BLaER1 treated with 17β-estradiol and CSF1 and Interleukin-3, amounts not matched to agents 10 nM and 100 nM (cell line): ENCODE data around the gene JPH3.
A peak's percentile ranks its signal among the peaks of the same experiment; 100 is the strongest.
"Not testable (repeated sequence)": the region's sequence is repeated elsewhere in the genome, so short reads cannot be mapped to it uniquely, and the experiment has no call there.

Experiments
- H3K27ac ChIP-seq, 11 experiments: shearing (Covaris generic); formaldehyde crosslinking; 2 replicates each; pipeline ENCODE4 v1.8.1; 2022
- H3K27me3 ChIP-seq, 11 experiments: shearing (Covaris generic); formaldehyde crosslinking; 2 replicates each; pipeline ENCODE4 v1.8.1; 2022
- H3K36me3 ChIP-seq, 11 experiments: shearing (Covaris generic); formaldehyde crosslinking; 2 replicates each; pipeline ENCODE4 v1.8.1; 2022
- H3K4me1 ChIP-seq, 10 experiments: shearing (Covaris generic); formaldehyde crosslinking; 2 replicates each; pipeline ENCODE4 v1.8.1; 2022
- H3K4me2 ChIP-seq, 11 experiments: shearing (Covaris generic); formaldehyde crosslinking; 2 replicates each; pipeline ENCODE4 v1.8.1; 2022
- H3K4me3 ChIP-seq, 10 experiments: shearing (Covaris generic); formaldehyde crosslinking; 2 replicates each; pipeline ENCODE4 v1.8.1; 2022
- H3K9ac ChIP-seq, 11 experiments: shearing (Covaris generic); formaldehyde crosslinking; 2 replicates each; pipeline ENCODE4 v1.8.1; 2022
- H3K9me3 ChIP-seq, 11 experiments: shearing (Covaris generic); formaldehyde crosslinking; replicated peaks in 1 of 11; 2 replicates each; pipeline ENCODE4 v1.8.1; 2022
- H4K20me1 ChIP-seq, 11 experiments: shearing (Covaris generic); formaldehyde crosslinking; 2 replicates each; pipeline ENCODE4 v1.8.1; 2022
- Cebpa-rat ChIP-seq, 11 experiments: shearing (Covaris generic); IDR thresholded peaks; 2 replicates each; pipeline ENCODE4 v1.8.1; 2022

The JPH3 gene

DNA sequence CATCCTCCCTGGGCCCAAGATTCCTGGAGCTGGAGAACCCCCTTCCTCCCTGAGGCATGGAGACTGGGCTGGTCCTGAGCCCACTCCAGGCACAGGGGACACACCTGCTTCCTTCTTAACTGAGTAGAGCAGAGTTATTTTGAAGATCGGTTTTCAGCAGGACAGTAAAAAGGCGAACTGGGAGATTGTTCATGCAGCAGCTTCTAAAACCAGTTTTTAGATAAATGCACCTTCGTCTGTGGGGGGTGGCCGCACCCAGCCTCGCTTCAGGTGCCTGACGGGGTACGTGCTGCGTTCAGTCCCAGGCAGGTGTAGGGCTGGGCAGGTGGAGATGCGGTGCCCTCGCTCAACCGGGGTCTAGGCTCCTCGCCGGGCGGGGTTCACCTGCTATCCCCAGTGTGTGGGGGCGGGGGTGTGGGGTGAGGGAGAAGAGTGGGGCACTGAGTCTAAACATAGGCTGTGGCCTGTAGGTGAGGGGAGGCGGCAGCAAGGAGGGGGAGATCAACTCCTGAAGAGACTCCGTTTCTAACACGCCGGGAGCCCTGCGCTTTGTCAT, 69.5 kb downstream of the JPH3 start:
- H3K4me1 ChIP-seq, result peaks cover 13 to 39% (median 24%) of the 10 kb centered on the region in 10 experiments
- H3K27ac ChIP-seq, result no peak overlapping the region
- H3K36me3 ChIP-seq, result no peaks in the 10 kb centered on the region
- no peak for TF ChIP-seq Cebpa-rat (IDR thresholded peaks at IDR 0.05)
- no peak overlapping the region for H3K4me2 ChIP-seq
- no peak overlapping the region for H3K4me3 ChIP-seq
- peaks cover 0 to 34% (median 0%) of the 10 kb centered on the region in 11 experiments; a peak in 4 of 22 replicates for H4K20me1 ChIP-seq
- H3K27me3 ChIP-seq, result no peaks in the 10 kb centered on the region
- H3K9me3 ChIP-seq, result no peaks in the 10 kb centered on the region
- H3K9ac ChIP-seq, result no peak overlapping the region

DNA sequence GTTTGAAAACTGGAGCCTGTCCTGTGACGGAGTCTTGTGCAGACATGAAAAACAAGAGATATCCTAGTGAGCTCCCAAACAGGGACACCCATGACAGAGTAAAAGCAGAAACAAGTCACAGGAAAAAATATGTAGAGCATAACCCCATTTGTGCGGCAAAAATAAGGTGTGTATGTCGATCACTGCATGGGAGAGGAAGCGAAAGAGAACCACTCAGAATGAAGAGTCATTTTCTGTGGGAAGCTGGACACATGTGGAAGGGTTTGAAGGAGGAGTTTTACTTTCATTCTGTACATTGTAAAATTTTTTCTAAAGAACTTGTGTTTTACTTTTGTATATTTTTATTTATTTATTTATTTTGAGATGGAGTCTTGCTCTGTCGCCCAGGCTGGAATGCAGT, 72.1 kb downstream of the JPH3 start:
- H3K36me3 ChIP-seq, result no peaks in the 10 kb centered on the region
- peaks cover 11 to 28% (median 20%) of the 10 kb centered on the region in 10 experiments for H3K4me1 ChIP-seq
- no peaks in the 10 kb centered on the region for H3K9me3 ChIP-seq
- H3K4me3 ChIP-seq, result no peak overlapping the region
- TF ChIP-seq Cebpa-rat (IDR thresholded peaks at IDR 0.05), result no peak
- H4K20me1 ChIP-seq, result peaks cover 0 to 13% (median 0%) of the 10 kb centered on the region in 11 experiments; a peak in 2 of 22 replicates
- peak overlapping the region; percentile 2 to 71 (median 53); a peak in 21 of 22 replicates for H3K4me2 ChIP-seq
- no peak overlapping the region for H3K27ac ChIP-seq
- H3K27me3 ChIP-seq, result no peaks in the 10 kb centered on the region
- no peak overlapping the region for H3K9ac ChIP-seq

DNA sequence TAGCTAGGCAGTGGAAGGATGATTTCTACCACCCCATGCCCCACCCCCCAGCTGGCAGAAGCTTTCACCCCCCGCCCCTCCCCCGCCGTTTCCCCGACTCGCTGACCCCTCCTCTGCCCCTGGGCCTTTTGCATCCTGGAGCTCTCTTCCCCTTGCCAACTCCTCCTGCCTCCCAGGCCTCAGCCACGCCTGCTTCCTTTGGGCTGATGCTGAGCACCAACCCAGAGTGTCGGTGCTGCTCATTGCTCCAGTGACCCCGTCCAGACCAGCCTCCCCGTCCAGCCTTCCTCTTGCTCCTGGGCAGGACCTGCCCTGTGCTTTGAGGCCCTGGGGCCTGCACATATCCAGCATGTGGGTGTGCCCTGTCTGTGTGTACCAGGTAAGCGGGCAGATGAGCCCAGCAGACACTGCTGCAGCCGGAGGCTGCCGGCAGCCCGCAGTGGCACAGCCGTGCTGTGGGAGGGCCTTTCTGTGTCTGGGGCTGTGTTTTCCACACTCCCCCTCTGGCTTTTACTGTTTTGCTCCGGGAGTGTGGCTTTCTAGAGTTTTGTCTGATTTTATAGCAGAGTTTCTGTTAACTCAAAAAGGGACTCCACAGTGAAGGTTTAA, 72.9 kb downstream of the JPH3 start:
- Histone ChIP-seq H3K9me3 (no peaks in the 10 kb centered on the region), H4K20me1 (peaks cover 0 to 12% (median 0%) of the 10 kb centered on the region in 11 experiments; a peak in 1 of 22 replicates), H3K4me3 (no peak overlapping the region), H3K9ac (0 out of 22 replicates have a peak overlapping the region, but pooled peaks of 1 of the 11 experiments have one; percentile 11), H3K27me3 (no peaks in the 10 kb centered on the region), H3K4me2 (peak overlapping the region in 8 of 11 experiments; percentile 15 to 63 (median 33); a peak in 12 of 22 replicates), H3K4me1 (peaks cover 9 to 26% (median 18%) of the 10 kb centered on the region in 10 experiments), H3K27ac (no peak overlapping the region), H3K36me3 (no peaks in the 10 kb centered on the region)
- TF ChIP-seq Cebpa-rat (IDR thresholded peaks at IDR 0.05), result no peak

DNA sequence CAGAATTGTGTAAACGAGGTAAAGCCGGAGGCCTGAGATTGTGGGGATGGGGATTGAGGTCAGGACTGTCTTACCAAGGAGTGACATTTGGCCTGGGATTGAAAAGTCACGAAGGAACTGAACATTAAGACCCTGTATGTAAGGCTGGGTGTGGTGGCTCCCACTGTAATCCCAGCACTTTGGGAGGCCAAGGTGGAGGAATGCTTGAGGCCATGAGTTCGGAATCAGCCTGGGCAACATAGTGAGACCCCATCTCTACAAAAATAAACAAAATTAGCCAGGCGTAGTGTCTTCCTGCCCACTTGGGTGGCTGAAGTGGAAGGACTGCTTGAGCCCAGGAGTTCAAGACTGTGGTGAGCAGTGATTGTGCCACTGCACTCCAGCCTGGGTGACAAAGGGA, 75.5 kb downstream of the JPH3 start:
- TF ChIP-seq Cebpa-rat (IDR thresholded peaks at IDR 0.05), result no peak
- H3K27me3 ChIP-seq, result no peaks in the 10 kb centered on the region

DNA sequence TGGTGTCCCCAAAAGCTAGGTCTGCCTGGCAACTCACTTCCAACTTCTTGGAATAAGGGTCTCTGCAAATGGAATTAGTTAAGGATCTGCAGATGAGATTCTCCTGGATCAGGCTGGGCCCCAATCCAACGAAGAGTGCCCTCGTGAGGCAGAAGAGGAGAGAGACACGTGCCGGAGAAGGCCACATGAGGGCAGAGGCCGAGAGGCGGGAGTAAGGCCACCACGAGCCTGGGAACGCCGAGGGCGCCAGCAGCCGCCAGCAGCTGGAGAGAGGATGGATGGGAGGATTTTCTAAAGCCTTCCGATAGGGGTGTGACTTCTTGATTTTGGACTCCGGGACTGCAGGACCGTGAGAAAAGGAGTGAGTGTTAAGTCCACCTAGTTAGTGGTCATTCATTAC, 76.3 kb downstream of the JPH3 start:
- Histone ChIP-seq H3K4me3 (no peak overlapping the region), H3K36me3 (no peaks in the 10 kb centered on the region), H3K4me1 (peaks cover 18 to 35% (median 31%) of the 10 kb centered on the region in 10 experiments), H3K27me3 (no peaks in the 10 kb centered on the region), H3K9me3 (no peaks in the 10 kb centered on the region), H4K20me1 (peaks cover 0 to 28% (median 0%) of the 10 kb centered on the region in 11 experiments; a peak in 3 of 22 replicates), H3K4me2 (no peak overlapping the region), H3K9ac (no peak overlapping the region), H3K27ac (no peak overlapping the region)
- no peak for TF ChIP-seq Cebpa-rat (IDR thresholded peaks at IDR 0.05)

More for the DNA sequence above, 75.5 kb downstream of the JPH3 start:
- H4K20me1 ChIP-seq, result peaks cover 0 to 25% (median 0%) of the 10 kb centered on the region in 11 experiments; a peak in 3 of 22 replicates
- H3K27ac ChIP-seq, result no peak overlapping the region
- no peak overlapping the region for H3K4me2 ChIP-seq
- peaks cover 18 to 37% (median 30%) of the 10 kb centered on the region in 10 experiments for H3K4me1 ChIP-seq
- no peak overlapping the region for H3K4me3 ChIP-seq
- no peaks in the 10 kb centered on the region for H3K36me3 ChIP-seq
- no peak overlapping the region for H3K9ac ChIP-seq
- H3K9me3 ChIP-seq, result no peaks in the 10 kb centered on the region

DNA sequence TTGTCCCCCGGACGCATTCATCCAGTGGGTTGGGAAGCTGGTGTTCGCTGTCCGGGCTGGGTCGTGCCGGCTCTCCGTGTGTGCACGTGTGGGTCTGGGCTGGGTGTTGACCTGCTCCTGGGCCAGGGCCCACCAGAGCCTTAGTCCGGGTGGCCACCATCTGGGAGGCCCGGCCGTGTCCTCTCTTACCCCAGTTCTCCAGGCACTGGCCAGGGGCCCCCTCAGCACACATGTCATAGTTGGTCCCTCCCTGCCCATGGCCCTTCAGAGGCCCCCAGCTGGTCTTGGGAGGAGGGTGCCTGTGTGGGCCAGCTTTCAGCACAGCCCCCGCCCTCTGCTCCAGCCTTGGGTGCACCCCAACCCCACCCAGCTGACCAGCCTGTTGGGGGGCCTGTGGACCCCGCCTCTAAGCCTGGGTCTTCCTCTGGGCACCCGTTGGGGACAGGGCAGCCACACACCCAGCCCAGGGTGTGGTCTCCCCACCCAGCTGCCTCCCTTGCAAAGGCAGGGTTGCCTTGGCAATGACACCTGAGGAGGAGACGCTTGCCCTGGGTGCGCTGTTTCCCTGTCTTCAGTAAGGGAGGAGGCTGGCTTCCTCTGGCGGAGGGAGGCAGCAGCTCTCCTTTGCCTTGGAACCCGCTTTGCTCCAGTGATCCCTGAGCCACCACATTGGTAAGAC, 77.4 kb downstream of the JPH3 start:
- Histone ChIP-seq H3K27ac (no peak overlapping the region), H3K36me3 (no peaks in the 10 kb centered on the region), H3K4me3 (no peak overlapping the region), H3K9ac (no peak overlapping the region), H3K9me3 (no peaks in the 10 kb centered on the region), H3K4me1 (peaks cover 9 to 24% (median 22%) of the 10 kb centered on the region in 10 experiments), H3K27me3 (no peaks in the 10 kb centered on the region), H4K20me1 (peaks cover 0 to 28% (median 0%) of the 10 kb centered on the region in 11 experiments; a peak in 3 of 22 replicates), H3K4me2 (no peak overlapping the region)
- no peak for TF ChIP-seq Cebpa-rat (IDR thresholded peaks at IDR 0.05)

DNA sequence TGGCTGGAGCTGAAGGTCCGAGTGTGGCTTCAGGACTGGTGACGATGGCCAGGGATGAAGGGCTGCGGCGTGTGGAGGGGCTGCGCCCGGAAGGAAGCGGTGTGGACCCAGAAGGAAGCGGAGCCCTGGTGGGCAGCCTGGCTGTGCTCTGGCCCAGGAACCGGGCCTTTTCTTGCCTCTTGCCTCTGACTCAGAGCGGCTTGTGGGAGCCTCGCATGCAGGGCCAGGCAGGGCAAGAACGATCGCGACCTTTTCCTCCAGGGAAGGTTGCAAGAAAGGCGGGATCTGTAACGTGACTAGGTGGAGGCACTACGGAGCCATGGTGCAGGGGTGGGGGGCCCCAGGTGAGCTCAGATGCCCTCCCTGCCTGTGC, 78.0 kb downstream of the JPH3 start:
- no peak overlapping the region for H3K4me2 ChIP-seq
- H3K9ac ChIP-seq, result no peak overlapping the region
- H3K4me3 ChIP-seq, result no peak overlapping the region
- no peak overlapping the region for H3K27ac ChIP-seq
- no peaks in the 10 kb centered on the region for H3K9me3 ChIP-seq
- H4K20me1 ChIP-seq, result peaks cover 0 to 32% (median 0%) of the 10 kb centered on the region in 11 experiments; a peak in 4 of 22 replicates
- H3K27me3 ChIP-seq, result no peaks in the 10 kb centered on the region
- peaks cover 9 to 25% (median 19%) of the 10 kb centered on the region in 10 experiments for H3K4me1 ChIP-seq
- no peaks in the 10 kb centered on the region for H3K36me3 ChIP-seq
- TF ChIP-seq Cebpa-rat (IDR thresholded peaks at IDR 0.05), result no peak

DNA sequence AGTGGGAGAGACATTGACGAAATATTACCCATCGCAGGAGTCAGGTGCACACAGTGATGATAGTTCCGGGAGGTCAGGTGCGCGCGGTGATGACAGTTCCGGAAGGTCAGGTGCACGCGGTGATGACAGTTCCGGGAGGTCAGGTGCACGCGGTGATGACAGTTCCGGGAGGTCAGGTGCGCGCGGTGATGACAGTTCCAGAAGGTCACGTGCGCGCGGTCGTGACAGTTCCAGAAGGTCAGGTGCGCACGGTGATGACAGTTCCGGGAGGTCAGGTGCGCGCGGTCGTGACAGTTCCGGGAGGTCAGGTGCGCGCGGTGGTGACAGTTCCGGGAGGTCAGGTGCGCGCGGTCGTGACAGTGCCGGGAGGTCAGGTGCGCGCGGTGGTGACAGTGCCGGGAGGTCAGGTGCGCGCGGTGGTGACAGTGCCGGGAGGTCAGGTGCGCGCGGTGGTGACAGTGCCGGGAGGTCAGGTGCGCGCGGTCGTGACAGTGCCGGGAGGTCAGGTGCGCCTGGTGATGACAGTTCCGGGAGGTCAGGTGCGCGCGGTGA, 78.8 kb downstream of the JPH3 start:
- not testable (repeated sequence) for H3K9me3 ChIP-seq, H3K27ac ChIP-seq, H3K4me2 ChIP-seq, H3K36me3 ChIP-seq, H3K9ac ChIP-seq, H3K27me3 ChIP-seq, H3K4me3 ChIP-seq
- H4K20me1 ChIP-seq, result peaks cover 0 to 40% (median 0%) of the 10 kb centered on the region in 11 experiments; a peak in 4 of 22 replicates
- H3K4me1 ChIP-seq, result peaks cover 9 to 24% (median 13%) of the 10 kb centered on the region in 10 experiments; a peak in 19 of 20 replicates

DNA sequence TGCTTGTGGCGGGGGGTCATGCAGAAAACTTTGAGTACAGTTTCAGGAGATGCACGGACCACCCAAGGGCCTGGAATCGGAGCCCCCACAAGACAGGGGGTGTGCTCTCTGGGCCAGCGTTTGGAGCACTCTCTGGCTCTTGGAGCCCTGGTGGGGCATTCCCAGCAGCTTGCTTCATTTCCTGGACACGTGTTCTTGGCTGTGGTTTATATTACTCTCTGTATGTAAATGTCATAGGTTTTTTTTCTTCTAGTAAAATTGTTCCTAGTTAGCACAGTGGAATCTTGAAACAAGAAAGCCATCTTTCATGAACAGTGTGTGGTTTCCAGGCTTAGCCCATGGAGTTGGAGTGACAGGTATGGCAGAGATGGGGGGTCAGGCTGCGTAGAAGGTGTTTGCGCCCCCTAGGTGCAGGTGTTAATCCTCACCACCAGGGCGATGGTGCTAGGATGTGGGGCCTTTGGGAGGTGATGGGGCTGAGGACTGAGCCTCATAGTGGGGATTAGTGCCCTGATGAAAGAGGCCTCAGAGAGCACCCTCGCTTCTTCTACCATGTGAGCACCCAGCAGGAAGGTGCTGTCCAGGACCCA, 79.8 kb downstream of the JPH3 start:
- no peaks in the 10 kb centered on the region for H3K9me3 ChIP-seq
- H3K27ac ChIP-seq, result no peak overlapping the region
- no peaks in the 10 kb centered on the region for H3K27me3 ChIP-seq
- peaks cover 0 to 40% (median 0%) of the 10 kb centered on the region in 11 experiments; a peak in 5 of 22 replicates for H4K20me1 ChIP-seq
- H3K4me3 ChIP-seq, result no peak overlapping the region
- 0 out of 22 replicates have a peak overlapping the region, but pooled peaks of 1 of the 11 experiments have one; percentile 24 for H3K9ac ChIP-seq
- H3K4me2 ChIP-seq, result peak overlapping the region; percentile 1 to 69 (median 48); a peak in 19 of 22 replicates
- no peaks in the 10 kb centered on the region for H3K36me3 ChIP-seq
- no peak for TF ChIP-seq Cebpa-rat (IDR thresholded peaks at IDR 0.05)
- peaks cover 9 to 24% (median 13%) of the 10 kb centered on the region in 10 experiments; a peak in 19 of 20 replicates for H3K4me1 ChIP-seq
